GM13976 (cell line): Measurements from ENCODE around the gene TMA7.

Experiments
- DNase-seq: peaks from one replicate; pipeline ENCODE4 v3.0.0; 2012; ENCODE audit warnings: low spot score
- CTCF ChIP-seq: IDR thresholded peaks from 2 replicates; pipeline ENCODE4 v1.5.1; 2012; ENCODE audit warnings: borderline replicate concordance, mild to moderate bottlenecking; ENCODE audit not compliant: insufficient read depth; ENCODE audit errors: extremely low read depth, missing control alignments, control extremely low read depth
- in situ Hi-C: fragments of 300-500 bp; cut with MboI; formaldehyde crosslinking; loops from one replicate; pipeline ENCODE4 v1.12.0; 2022; ENCODE audit warnings: low sequenced_read_pairs, mixed read lengths, inconsistent platforms; ENCODE audit not compliant: unreplicated experiment

Gene TMA7

GRCh38 chr3:48404440-48405342, 35.4 kb upstream of the TMA7 start:
- peak; percentile 12 for DNase-seq
- in situ Hi-C loops = loop anchor here (5.0 kb wide), 1 partner anchor 33 kb away; no protein-coding TSS in a partner anchor
- no peak for TF ChIP-seq CTCF

GRCh38 chr3:48405343-48405881, 34.6 kb upstream of the TMA7 start:
- DNase-seq = peak; percentile 16
- in situ Hi-C loops = no loop called here
- TF ChIP-seq CTCF = no peak

- in situ Hi-C loops = no loop called here
- peak; percentile 12 for DNase-seq
- no peak for TF ChIP-seq CTCF
These were observed 34.1 kb upstream of the TMA7 start for GRCh38 chr3:48405971-48406370.

GRCh38 chr3:48406443-48407431, 33.3 kb upstream of the TMA7 start:
- no peak for TF ChIP-seq CTCF
- in situ Hi-C loops = no loop called here
- DNase-seq = peak; percentile 24

- peak; percentile 24 for DNase-seq
- in situ Hi-C loops = no loop called here
These were observed 32.4 kb upstream of the TMA7 start for GRCh38 chr3:48407542-48408099.

More at GRCh38 chr3:48407542-48408099, 32.4 kb upstream of the TMA7 start:
- TF ChIP-seq CTCF = no peak
